ENCODE measurements around the gene MYO1F.
A peak's percentile ranks its signal among the peaks of the same experiment; 100 is the strongest.

MYO1F gene

GRCh38 chr19:8529369-8530006 lies 47.8 kb downstream of the MYO1F start:
- no peak overlapping the region for H3K4me3 ChIP-seq (ENCODE audit: low read depth, low read length)
- TF ChIP-seq CTCF (IDR thresholded peaks at IDR 0.05; ENCODE audit: low read depth, low read length), result no peak

DNA sequence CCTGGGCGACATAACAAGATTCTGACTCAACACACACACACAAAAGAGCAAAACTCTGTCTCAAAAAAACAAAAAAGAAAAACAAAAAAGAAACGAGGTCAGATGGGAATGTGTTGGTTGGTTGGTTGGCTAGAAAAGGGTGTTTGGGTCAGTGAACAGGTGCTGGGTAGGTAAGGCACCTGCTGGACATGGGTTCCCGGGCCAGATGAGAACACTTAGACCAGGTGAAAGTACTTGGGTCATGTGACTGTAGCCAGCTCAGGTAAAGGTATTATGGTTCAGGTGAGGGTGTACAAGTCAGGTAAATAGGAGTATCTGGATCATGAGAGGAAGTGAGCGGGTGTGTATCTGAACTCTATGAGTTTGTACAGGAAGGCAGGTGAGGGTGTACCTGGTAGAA lies 48.7 kb downstream of the MYO1F start:
- no peak overlapping the region for H3K4me3 ChIP-seq (ENCODE audit: low read depth, low read length)
- TF ChIP-seq CTCF (IDR thresholded peaks at IDR 0.05; ENCODE audit: low read depth, low read length), result no peak

- TF ChIP-seq CTCF (IDR thresholded peaks at IDR 0.05; ENCODE audit: low read depth, low read length), result no peak
- H3K4me3 ChIP-seq (ENCODE audit: low read depth, low read length), result peak overlapping the region; percentile 74
Observed at GRCh38 chr19:8526345-8527091, 50.7 kb downstream of the MYO1F start.

DNA sequence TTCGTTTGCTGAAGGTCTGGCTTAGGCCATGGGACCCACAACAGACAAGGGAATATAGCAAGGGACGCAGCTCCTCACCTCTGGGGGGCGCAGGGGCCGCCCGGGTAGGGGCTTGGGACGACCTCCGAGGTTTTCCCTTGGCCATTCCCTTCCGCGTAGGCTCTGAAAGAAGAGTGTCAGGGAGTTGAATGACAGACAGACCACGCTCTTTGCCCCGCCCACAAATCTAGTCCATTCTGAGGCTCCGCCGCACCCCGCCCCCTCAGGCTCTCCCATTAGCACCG lies 51.9 kb downstream of the MYO1F start:
- no peak for TF ChIP-seq CTCF (IDR thresholded peaks at IDR 0.05; ENCODE audit: low read depth, low read length)
- H3K4me3 ChIP-seq (ENCODE audit: low read depth, low read length), result peak overlapping the region; percentile 57

DNA sequence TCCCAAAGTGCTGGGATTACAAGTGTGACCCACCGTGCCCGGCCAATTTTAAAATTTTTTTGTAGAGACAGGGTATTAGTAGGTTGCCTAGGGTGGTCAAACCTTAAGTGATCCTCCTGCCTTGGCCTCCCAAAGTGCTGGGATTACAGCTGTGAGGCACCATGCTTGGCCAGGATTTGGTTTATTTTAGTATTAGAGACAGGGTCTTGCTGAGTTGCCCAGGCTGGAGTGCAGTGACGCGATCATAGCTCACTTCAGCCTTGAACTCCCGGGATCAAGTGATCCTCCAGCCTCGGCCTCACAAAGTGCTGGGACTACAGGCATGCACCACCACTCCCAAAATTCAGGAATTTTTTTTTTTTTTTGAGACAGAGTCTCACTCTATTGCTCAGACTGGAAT lies 57.9 kb downstream of the MYO1F start:
- TF ChIP-seq CTCF (IDR thresholded peaks at IDR 0.05; ENCODE audit: low read depth, low read length), result no peak
- H3K4me3 ChIP-seq (ENCODE audit: low read depth, low read length), result no peak overlapping the region

DNA sequence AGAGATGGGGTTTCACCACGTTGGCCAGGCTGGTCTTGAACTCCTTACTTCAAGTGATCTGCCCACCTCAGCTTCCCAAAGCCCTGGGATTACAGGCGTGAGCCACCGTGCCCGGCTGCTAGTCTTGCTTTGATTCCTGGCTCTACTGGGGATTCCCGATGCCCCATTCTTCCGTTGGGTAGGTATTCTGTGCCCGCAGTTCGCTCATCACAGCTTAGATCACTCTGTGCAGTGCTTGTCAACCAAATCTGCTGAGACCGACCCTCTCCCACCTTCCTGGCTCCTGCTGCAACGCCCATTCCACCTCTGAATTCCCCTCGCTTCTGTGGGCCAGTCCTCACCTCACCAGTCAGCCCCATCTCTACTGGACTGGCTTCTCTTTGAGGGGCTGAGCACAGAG lies 58.7 kb downstream of the MYO1F start:
- TF ChIP-seq CTCF (IDR thresholded peaks at IDR 0.05; ENCODE audit: low read depth, low read length), result no peak
- no peak overlapping the region for H3K4me3 ChIP-seq (ENCODE audit: low read depth, low read length)

- H3K4me3 ChIP-seq (ENCODE audit: low read depth, low read length), result no peak overlapping the region
- TF ChIP-seq CTCF (IDR thresholded peaks at IDR 0.05; ENCODE audit: low read depth, low read length), result no peak
Observed at GRCh38 chr19:8517551-8518442, 59.4 kb downstream of the MYO1F start.

All from WI38 (cell line).